Measurements from ENCODE around the gene MOB3A.

DNA sequence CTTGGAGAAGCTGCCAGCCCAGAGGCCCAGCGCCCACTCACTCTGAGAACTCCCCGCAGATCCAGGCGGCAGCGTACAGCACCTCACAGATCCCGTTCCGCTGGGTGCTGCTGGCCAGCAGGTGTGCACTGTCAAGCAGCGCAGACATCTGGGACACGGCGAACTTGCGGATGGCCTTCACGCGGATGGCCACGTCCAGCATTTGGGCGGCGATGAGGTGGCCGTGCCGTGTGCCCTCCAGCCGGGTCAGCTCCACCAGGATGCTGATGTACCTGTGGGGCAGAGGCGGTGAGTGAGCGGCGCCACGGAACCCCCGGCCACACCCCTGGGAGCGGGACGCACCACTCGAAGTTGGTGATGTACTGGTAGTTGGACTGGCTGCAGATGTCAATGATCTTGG lies 24.7 kb upstream of the MOB3A start:
- TF ChIP-seq, protein P1, sequence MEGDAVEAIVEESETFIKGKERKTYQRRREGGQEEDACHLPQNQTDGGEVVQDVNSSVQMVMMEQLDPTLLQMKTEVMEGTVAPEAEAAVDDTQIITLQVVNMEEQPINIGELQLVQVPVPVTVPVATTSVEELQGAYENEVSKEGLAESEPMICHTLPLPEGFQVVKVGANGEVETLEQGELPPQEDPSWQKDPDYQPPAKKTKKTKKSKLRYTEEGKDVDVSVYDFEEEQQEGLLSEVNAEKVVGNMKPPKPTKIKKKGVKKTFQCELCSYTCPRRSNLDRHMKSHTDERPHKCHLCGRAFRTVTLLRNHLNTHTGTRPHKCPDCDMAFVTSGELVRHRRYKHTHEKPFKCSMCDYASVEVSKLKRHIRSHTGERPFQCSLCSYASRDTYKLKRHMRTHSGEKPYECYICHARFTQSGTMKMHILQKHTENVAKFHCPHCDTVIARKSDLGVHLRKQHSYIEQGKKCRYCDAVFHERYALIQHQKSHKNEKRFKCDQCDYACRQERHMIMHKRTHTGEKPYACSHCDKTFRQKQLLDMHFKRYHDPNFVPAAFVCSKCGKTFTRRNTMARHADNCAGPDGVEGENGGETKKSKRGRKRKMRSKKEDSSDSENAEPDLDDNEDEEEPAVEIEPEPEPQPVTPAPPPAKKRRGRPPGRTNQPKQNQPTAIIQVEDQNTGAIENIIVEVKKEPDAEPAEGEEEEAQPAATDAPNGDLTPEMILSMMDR (IDR thresholded peaks at IDR 0.05; ENCODE audit: low read length): no peak
- TF ChIP-seq EZH2 (optimal IDR thresholded peaks at IDR 0.05; ENCODE audit: low read depth, low read length): no peak
- no peak for TF ChIP-seq EZH2phosphoT487 (IDR thresholded peaks at IDR 0.05; ENCODE audit: low read length)
